ENCODE data around the gene MED10. TPM values are rescaled to one million over a fixed set of nuclear protein-coding genes. Genes with fewer than 3 reads are reported as not detected.

The MED10 gene
- total RNA-seq, 1 donor from 2014 or later = 31.8 TPM

- no peak overlapping the region for H3K27ac ChIP-seq
- no peaks in the 10 kb centered on the region for H3K36me3 ChIP-seq
- TF ChIP-seq CTCF (IDR thresholded peaks at IDR 0.05) = no peak
- intact Hi-C loops (cut with DNase I) = no loop called here
- ATAC-seq (no peak), DNase-seq (no peak)
- peaks cover 2% of the 10 kb centered on the region for H3K27me3 ChIP-seq
- H3K4me3 ChIP-seq = no peak overlapping the region
- no peaks in the 10 kb centered on the region for H3K4me1 ChIP-seq
- H3K9me3 ChIP-seq = no peaks in the 10 kb centered on the region
Observed at GRCh38 chr5:6397536-6398269, 19.4 kb upstream of the MED10 start.

- no peak overlapping the region for H3K27ac ChIP-seq
- H3K4me3 ChIP-seq = no peak overlapping the region
- H3K4me1 ChIP-seq = no peaks in the 10 kb centered on the region
- no peak for TF ChIP-seq CTCF (IDR thresholded peaks at IDR 0.05)
- DNase-seq (no peak), ATAC-seq (no peak)
- H3K9me3 ChIP-seq = no peaks in the 10 kb centered on the region
- intact Hi-C loops (cut with DNase I) = no loop called here
- H3K36me3 ChIP-seq = no peaks in the 10 kb centered on the region
- peaks cover 8% of the 10 kb centered on the region for H3K27me3 ChIP-seq
Observed at GRCh38 chr5:6396836-6397535, 18.6 kb upstream of the MED10 start.

- Histone ChIP-seq H3K27ac (no peak overlapping the region), H3K36me3 (no peaks in the 10 kb centered on the region), H3K9me3 (no peaks in the 10 kb centered on the region), H3K4me1 (no peaks in the 10 kb centered on the region), H3K4me3 (no peak overlapping the region), H3K27me3 (peaks cover 17% of the 10 kb centered on the region)
- ATAC-seq (no peak), DNase-seq (no peak)
- intact Hi-C loops (cut with DNase I) = no loop called here
- no peak for TF ChIP-seq CTCF (IDR thresholded peaks at IDR 0.05)
Observed at GRCh38 chr5:6396043-6396442, 17.7 kb upstream of the MED10 start.

GRCh38 chr5:6395621-6396020 is 17.3 kb upstream of the MED10 start:
- DNase-seq (no peak), ATAC-seq (no peak)
- TF ChIP-seq CTCF (IDR thresholded peaks at IDR 0.05) = no peak
- no peaks in the 10 kb centered on the region for H3K4me1 ChIP-seq
- H3K36me3 ChIP-seq = no peaks in the 10 kb centered on the region
- no peak overlapping the region for H3K4me3 ChIP-seq
- peaks cover 18% of the 10 kb centered on the region for H3K27me3 ChIP-seq
- intact Hi-C loops (cut with DNase I) = no loop called here
- H3K9me3 ChIP-seq = no peaks in the 10 kb centered on the region
- H3K27ac ChIP-seq = no peak overlapping the region

GRCh38 chr5:6395102-6395445 is 16.7 kb upstream of the MED10 start:
- no peak for ATAC-seq

More at GRCh38 chr5:6395102-6395445, 16.7 kb upstream of the MED10 start:
- Histone ChIP-seq H3K27ac (no peak overlapping the region), H3K27me3 (peaks cover 18% of the 10 kb centered on the region), H3K4me3 (no peak overlapping the region), H3K4me1 (no peaks in the 10 kb centered on the region), H3K36me3 (no peaks in the 10 kb centered on the region), H3K9me3 (no peaks in the 10 kb centered on the region)
- no peak for TF ChIP-seq CTCF (IDR thresholded peaks at IDR 0.05)
- intact Hi-C loops (cut with DNase I) = no loop called here
- no peak for DNase-seq

Data from upper lobe of right lung (tissue), 1 donor.